Prostate gland (tissue), 2 donors: ENCODE results near the gene KATNAL2. TPM values are rescaled to one million over a fixed set of nuclear protein-coding genes. Genes with fewer than 3 reads are reported as not detected.

ENCODE experiments used
- DNase-seq: peaks from one replicate; pipeline ENCODE4 v3.0.0-alpha.2; 2019; ENCODE audit warnings: low spot score
- H3K27ac ChIP-seq, 2 donors: fragments of 200-600 bp; sonication (generic); 2 replicates each; pipeline ENCODE4 v1.5.1; 2017 to 2019
- H3K27me3 ChIP-seq: fragments of 200-600 bp; sonication (generic); replicated peaks from 2 replicates; pipeline ENCODE4 v1.5.1; 2019; ENCODE audit not compliant: insufficient read depth
- H3K36me3 ChIP-seq, 2 donors: fragments of 200-600 bp; sonication (generic); 1 replicate in 1 of 2; 2 replicates in 1 of 2; pipeline versions ENCODE4 v1.5.1 to v1.8.1; 2017 to 2019
- H3K4me1 ChIP-seq: fragments of 200-600 bp; sonication (generic); replicated peaks from 2 replicates; pipeline ENCODE4 v1.5.1; 2019
- H3K4me3 ChIP-seq, 2 donors: fragments of 200-600 bp; sonication (generic); 2 replicates each; pipeline ENCODE4 v1.5.1; 2017 to 2019
- H3K9me3 ChIP-seq: fragments of 200-600 bp; sonication (generic); 2 replicates; pipeline ENCODE4 v1.5.1; 2017
- POLR2A ChIP-seq: fragments of 450-650 bp; IDR thresholded peaks from one replicate; pipeline ENCODE4 v1.6.1; 2016; ENCODE audit warnings: antibody characterized with exemption, mild to moderate bottlenecking
- POLR2AphosphoS5 ChIP-seq: sonication (generic); formaldehyde crosslinking; IDR thresholded peaks from one replicate; pipeline ENCODE4 v1.6.1; 2017; ENCODE audit warnings: antibody characterized with exemption
- WGBS: methylation state at CpG from one replicate; pipeline ENCODE4 v1.1.5; 2018; 5-methylcytosine and 5-hydroxymethylcytosine counted together
- intact Hi-C: fragments of 100-400 bp; cut with DNase I; formaldehyde crosslinking; loops from one replicate; pipeline ENCODE4 v1.14.2; 2022
- total RNA-seq, 2 donors: library from RNA; depleted of rRNA; stranded (reverse); fragments of >200 nt; gene quantifications; one replicate each; pipeline ENCODE4 v1.1.0, GENCODE V29; 2016
- TF ChIP-seq, protein P1 (sequence below), 4 experiments: fragments of 200-600 bp in 2 of 4; fragments of 450-650 bp in 2 of 4; sonication (generic) in 2 of 4; IDR thresholded peaks; 1 replicate in 3 of 4; 2 replicates in 1 of 4; pipeline ENCODE4 v1.5.1; 2016 to 2019; ENCODE audit warnings: antibody characterized with exemption in 4 of 4, mild to moderate bottlenecking in 2 of 4, moderate library complexity in 2 of 4

KATNAL2 gene
- total RNA-seq, 2 donors from 2014 or later: 4.2 to 11.7 TPM

- Histone ChIP-seq H3K9me3 (no peaks in the 10 kb centered on the region), H3K27ac (no peak overlapping the region), H3K36me3 (no peaks in the 10 kb centered on the region), H3K27me3 (no peaks in the 10 kb centered on the region), H3K4me1 (no peaks in the 10 kb centered on the region), H3K4me3 (no peak overlapping the region)
- no peak for DNase-seq
- intact Hi-C loops: no loop called here
- TF ChIP-seq POLR2A: no peak
- 57% methylated on average over 5 of the region's 5 CpGs for WGBS
Observed at GRCh38 chr18:47087676-47088075, 170.3 kb downstream of the KATNAL2 start.

DNA sequence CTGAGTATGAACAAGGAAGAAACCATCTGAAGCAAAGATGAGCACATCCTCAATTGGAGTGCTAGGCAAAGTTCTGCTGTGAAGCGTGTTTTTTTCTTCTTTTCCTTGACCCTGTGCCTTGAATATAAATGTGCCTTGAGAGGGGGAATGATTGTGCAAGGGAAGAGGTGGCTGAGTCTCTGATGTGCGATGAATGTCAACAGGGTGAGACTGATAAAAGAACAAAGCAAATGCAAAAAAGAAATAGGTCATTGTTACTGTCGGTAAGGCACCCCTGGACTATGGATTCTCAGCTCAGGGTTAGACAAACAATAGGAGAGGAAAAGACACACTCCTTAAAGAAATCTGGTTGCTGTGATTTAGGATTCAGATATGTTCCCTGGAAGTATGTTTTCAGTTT lies 178.4 kb downstream of the KATNAL2 start:
- intact Hi-C loops: no loop called here
- Histone ChIP-seq H3K27ac (no peak overlapping the region), H3K9me3 (no peaks in the 10 kb centered on the region), H3K27me3 (no peaks in the 10 kb centered on the region), H3K36me3 (no peaks in the 10 kb centered on the region), H3K4me3 (no peak overlapping the region), H3K4me1 (no peaks in the 10 kb centered on the region)
- TF ChIP-seq POLR2AphosphoS5 (no peak), POLR2A (no peak)
- TF ChIP-seq, protein P1, sequence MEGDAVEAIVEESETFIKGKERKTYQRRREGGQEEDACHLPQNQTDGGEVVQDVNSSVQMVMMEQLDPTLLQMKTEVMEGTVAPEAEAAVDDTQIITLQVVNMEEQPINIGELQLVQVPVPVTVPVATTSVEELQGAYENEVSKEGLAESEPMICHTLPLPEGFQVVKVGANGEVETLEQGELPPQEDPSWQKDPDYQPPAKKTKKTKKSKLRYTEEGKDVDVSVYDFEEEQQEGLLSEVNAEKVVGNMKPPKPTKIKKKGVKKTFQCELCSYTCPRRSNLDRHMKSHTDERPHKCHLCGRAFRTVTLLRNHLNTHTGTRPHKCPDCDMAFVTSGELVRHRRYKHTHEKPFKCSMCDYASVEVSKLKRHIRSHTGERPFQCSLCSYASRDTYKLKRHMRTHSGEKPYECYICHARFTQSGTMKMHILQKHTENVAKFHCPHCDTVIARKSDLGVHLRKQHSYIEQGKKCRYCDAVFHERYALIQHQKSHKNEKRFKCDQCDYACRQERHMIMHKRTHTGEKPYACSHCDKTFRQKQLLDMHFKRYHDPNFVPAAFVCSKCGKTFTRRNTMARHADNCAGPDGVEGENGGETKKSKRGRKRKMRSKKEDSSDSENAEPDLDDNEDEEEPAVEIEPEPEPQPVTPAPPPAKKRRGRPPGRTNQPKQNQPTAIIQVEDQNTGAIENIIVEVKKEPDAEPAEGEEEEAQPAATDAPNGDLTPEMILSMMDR (IDR thresholded peaks at IDR 0.05): no peak
- 55% methylated on average over 3 of the region's 3 CpGs for WGBS
- DNase-seq: no peak

DNA sequence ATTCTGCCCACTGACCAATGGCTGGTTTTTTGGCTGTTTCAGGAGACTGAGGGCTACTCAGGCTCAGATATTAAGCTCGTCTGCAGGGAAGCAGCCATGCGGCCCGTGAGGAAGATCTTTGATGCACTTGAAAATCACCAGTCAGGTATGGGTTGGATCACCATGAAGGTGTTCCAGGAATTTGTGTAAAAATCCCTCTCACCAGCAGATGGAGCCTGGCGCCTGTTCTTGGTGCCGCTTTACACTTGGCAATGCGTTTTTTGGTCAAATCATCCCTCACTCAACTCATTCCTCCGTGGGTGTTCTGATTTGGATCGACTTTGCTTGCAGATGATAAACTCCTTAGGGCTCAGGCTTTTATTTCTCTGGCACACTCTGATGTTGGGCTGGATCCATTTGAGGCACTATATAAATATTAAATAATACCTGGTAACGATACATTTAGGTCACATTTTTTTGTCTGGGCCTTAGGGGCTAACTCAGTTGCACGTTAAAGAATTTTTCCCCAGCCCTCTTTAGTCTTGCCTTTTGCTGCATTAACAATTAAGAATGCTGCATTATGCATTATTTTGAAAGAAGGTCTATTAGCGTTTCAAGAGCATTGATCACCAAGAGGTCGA lies 182.9 kb downstream of the KATNAL2 start:
- H3K27ac ChIP-seq: no peak overlapping the region
- TF ChIP-seq, protein P1 (IDR thresholded peaks at IDR 0.05): peak in 3 of 4 experiments; percentile 55 to 70 (median 58)
- TF ChIP-seq POLR2A: no peak
- no peaks in the 10 kb centered on the region for H3K9me3 ChIP-seq
- H3K27me3 ChIP-seq: no peaks in the 10 kb centered on the region
- H3K4me3 ChIP-seq: no peak overlapping the region
- H3K36me3 ChIP-seq: no peaks in the 10 kb centered on the region
- DNase-seq: peak; percentile 39
- no peaks in the 10 kb centered on the region for H3K4me1 ChIP-seq
- intact Hi-C loops: loop anchor here (2.0 to 5.0 kb wide), 2 partner anchors 102 to 648 kb away; no protein-coding TSS in a partner anchor
- 26% methylated on average over 12 of the region's 12 CpGs for WGBS

DNA sequence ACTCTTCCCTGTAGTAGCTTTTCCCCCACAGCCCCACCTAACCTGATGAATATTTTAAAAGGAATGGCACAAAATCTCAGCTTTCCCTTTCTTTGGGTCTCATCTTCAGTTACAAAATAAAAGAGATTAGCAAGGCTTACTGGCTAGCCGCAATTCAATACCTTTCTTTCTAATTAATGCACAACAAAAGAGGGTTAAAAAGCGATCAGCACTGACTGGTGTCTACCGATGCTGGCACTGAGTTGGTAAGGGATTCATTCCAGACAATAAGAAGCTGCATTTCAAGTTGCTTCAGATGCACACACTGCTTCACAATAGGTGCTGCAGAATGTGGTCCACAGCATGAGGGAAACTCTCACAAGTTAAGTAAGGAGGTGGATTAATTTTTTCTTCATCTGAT lies 191.0 kb downstream of the KATNAL2 start:
- peaks cover 0 to 4% of the 10 kb centered on the region in 2 donors for H3K36me3 ChIP-seq
- intact Hi-C loops: no loop called here
- TF ChIP-seq, protein P1 (IDR thresholded peaks at IDR 0.05): no peak
- no peak for TF ChIP-seq POLR2AphosphoS5
- no peak for TF ChIP-seq POLR2A

DNA sequence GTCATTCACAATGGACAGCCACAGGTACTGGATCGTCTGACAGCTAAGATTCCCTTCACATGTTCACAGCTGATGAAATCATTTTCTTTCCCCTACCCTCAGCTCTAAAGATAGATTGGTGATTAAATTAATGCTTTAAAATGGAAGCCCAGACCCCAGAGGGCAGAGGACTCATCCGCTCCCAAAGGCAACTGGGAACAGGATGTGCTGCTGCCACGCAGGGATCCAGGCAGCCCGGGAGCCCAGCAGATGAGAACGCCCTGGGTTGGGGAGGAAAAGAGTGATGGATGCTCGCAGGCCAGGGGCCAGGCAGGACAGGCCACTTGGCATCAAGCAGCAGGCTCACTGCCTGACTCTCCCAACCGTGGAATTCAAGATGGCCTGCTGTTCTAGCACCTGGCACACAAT lies 191.6 kb downstream of the KATNAL2 start:
- H3K9me3 ChIP-seq: no peaks in the 10 kb centered on the region
- WGBS: 90% methylated on average over 7 of the region's 7 CpGs
- no peak for TF ChIP-seq POLR2AphosphoS5
- TF ChIP-seq POLR2A: no peak
- TF ChIP-seq, protein P1 (IDR thresholded peaks at IDR 0.05): no peak
- peaks cover 0 to 4% of the 10 kb centered on the region in 2 donors for H3K36me3 ChIP-seq
- H3K27ac ChIP-seq: no peak overlapping the region
- H3K27me3 ChIP-seq: no peaks in the 10 kb centered on the region
- intact Hi-C loops: no loop called here
- H3K4me1 ChIP-seq: no peaks in the 10 kb centered on the region
- no peak overlapping the region for H3K4me3 ChIP-seq
- no peak for DNase-seq

More for the DNA sequence above, 191.0 kb downstream of the KATNAL2 start:
- no peak for DNase-seq
- H3K9me3 ChIP-seq: no peaks in the 10 kb centered on the region
- H3K27ac ChIP-seq: no peak overlapping the region
- no peak overlapping the region for H3K4me3 ChIP-seq
- no peaks in the 10 kb centered on the region for H3K27me3 ChIP-seq
- H3K4me1 ChIP-seq: no peaks in the 10 kb centered on the region
- WGBS: 87% methylated on average over 3 of the region's 3 CpGs
